GM15510 (cell line): Measurements from ENCODE around the gene CPLANE1.

ENCODE experiments used
- POLR2A ChIP-seq: IDR thresholded peaks from 3 replicates; pipeline ENCODE4 v1.6.1; 2011; ENCODE audit warnings: borderline replicate concordance; ENCODE audit not compliant: insufficient read length; ENCODE audit errors: extremely low read depth

CPLANE1 gene

DNA sequence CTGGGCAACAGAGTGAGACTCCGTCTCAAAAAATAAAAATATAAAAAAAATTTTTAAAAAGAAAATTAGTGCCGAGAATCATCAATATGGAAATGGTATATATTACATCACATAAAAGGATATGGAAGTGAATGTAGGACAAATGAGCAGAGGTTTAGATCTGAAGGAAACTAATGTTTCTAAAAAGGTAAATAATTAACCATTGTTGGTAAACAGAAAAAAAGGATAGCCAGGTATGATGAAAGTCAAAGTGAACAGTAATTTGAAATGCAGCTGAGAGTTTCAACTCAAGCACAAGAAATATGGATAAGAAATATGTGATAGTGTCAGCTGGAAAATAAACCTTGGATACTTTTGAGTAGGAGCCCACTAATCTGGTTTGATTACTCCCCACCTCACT is 76.2 kb downstream of the CPLANE1 start:
- no peak for TF ChIP-seq POLR2A

- TF ChIP-seq POLR2A, result no peak
Measured at GRCh38 chr5:37170856-37171255, 78.3 kb downstream of the CPLANE1 start.

GRCh38 chr5:37166197-37166596 is 83.0 kb downstream of the CPLANE1 start:
- TF ChIP-seq POLR2A, result no peak

DNA sequence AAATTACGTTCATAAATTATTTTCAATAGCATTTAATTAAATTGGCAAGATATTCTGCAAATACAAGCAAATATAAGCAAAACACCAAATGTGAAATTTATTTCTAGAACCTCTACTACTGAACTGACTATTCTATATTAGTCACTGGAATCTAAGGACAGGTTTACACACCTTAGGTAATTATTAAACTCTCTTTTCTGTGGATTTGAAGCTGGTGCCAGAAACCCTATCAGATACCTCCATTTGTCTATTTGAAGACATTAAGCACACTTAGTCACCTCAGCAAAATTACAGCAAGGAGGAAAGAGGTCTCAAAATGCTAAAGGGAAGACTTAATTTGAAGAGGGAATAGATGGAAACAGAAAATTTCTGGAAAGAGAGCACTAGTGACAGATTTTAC is 83.4 kb downstream of the CPLANE1 start:
- TF ChIP-seq POLR2A, result no peak

- TF ChIP-seq POLR2A, result no peak
Measured at GRCh38 chr5:37153661-37154060, 95.5 kb downstream of the CPLANE1 start.

DNA sequence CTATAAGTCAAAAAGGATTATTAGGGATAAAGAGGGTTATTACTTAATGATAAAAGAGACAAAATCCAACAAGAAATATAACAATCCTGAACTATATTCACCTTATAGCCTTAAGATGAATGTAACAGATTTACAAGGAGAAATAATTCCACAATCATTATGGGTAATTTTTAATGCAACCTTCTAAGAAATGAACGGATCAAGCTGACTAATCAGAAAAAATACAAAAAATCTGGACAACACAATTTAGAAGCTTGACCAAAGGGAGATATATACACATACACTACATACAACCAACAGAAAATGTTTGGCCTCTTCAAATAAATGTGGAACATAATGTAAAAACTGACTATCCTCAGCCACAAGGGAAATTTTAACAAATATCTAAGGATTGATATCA is 102.3 kb downstream of the CPLANE1 start:
- no peak for TF ChIP-seq POLR2A

DNA sequence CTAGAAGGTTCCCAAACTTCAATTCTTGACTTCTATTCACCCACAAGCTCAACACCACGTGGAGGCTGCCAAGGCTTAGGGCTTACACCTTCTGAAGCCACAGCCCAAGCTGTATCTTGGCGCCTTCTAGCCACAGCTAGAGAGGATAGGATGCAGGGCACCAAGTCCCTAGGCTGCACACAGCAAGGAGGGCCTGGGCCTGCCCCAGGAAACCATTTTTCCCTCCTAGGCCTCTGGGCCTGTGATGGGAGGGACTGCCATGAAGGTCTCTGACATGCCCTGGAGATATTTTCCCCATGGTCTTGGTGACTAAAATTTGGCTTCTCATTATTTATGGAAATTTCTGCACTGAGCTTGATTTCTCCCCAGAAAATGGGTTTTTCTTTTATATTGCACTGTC is 112.5 kb downstream of the CPLANE1 start:
- no peak for TF ChIP-seq POLR2A

DNA sequence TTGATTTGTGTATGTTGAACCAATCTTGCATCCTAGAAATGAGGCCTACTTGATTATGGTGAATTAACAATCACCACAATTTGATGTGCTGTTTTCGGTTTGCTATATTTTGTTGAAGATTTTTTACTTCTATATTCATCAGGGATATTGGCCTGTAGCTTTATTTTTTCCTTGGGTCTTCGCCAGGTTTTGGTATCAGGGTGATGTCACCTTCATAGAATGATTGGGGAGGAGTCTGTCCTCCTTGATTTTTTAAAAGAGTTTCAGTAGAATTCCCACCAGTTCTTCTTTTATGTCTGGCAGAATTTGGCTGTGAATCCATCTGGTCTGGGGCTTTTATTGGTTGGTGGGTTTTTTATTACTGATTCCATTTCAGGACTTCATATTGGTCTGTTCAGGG is 115.2 kb downstream of the CPLANE1 start:
- TF ChIP-seq POLR2A, result no peak

DNA sequence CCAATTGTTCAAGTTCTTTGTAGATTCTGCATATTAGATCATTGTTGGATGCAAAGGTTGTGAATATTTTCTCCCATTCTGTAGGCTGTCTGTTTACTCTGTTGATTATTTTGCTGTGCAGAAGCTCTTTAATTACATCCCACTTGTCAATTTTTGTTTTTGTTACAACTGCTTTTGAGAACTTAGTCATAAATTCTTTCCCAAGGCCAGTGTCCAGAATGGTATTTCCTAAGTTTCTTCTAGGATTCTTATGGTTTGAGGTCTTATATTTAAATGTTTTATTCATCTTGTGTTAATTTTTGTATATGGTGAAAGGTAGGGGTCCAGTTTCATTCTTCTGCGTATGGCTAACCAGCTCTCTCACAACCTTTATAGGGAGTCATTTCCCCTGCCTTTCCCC is 116.5 kb downstream of the CPLANE1 start:
- TF ChIP-seq POLR2A, result no peak

DNA sequence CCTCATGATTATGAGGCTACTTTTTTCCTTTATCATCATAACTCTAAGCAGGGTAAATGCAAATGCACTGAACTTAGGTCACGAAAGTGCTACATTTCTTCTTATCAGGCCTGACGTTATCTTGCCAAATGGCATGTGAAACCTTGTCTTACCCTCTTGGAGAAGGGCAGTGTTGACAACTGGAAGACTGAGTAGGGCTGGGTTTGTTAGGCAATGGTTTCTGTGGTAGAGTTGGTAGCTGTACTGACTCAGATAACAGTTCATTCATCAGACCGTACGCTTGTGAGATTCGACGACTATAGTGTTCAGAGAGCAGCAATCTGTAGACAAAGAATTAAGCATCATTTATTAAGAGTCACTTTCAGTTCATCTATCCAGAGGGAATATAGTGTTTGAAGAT is 127.7 kb downstream of the CPLANE1 start:
- no peak for TF ChIP-seq POLR2A

DNA sequence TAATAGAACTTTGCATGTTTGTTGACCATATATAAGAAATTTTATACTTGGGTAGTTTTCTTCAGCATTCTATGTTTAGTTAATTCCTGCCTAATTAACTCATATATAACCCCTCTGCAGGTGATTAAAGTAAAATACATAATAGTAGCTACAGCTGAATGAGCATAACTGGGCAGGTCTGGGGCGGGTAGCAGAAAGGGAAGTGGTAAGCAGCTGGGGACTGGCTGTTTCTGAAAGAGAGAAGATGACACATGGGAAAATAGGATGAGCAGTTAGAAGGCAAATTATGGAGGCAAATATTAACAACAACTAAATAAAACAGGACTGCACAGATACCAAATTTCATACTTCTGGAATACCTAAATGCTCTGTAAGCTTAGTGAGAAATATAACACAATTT is 128.1 kb downstream of the CPLANE1 start:
- TF ChIP-seq POLR2A, result no peak

DNA sequence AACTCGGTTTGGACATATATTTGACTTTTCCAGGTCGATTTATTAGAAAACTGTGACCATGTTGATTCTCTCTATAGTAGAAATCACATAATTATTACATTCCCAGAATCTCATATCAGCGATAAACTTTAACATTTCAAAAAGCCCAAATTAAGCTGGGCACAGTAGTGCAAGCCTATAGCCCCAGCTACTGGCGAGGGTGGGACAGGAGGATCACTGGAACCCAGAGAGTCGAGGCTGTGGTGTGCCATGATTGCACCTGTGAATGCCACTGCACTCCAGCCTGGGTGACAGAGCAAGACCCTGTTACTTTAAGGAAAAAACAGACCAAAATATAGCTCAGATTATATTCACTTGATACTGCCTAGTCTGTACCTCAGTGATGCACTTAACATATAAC is 128.9 kb downstream of the CPLANE1 start:
- TF ChIP-seq POLR2A, result no peak

DNA sequence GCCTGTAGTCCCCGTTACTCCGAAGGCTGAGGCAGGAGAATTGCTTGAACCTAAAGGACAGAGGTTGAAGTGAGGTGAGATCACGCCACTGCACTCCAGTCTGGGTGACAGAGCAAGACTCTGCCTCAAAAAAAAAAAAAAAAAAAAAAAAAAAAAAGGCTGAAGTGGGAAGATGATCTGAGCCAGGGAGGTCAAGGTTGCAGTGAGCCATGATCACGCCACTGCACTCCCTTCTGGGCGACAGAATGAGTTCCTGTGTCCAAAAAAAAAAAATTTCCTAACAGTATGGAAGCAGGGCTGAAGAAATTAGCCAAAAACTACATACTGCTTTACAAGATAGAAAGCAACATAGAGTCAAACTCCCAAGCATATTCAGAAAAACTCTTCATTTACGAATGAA is 132.8 kb downstream of the CPLANE1 start:
- no peak for TF ChIP-seq POLR2A

- TF ChIP-seq POLR2A, result no peak
Measured at GRCh38 chr5:37112383-37112991, 136.7 kb downstream of the CPLANE1 start.

GRCh38 chr5:37111426-37112382 is 137.5 kb downstream of the CPLANE1 start:
- no peak for TF ChIP-seq POLR2A

- TF ChIP-seq POLR2A, result no peak
Measured at GRCh38 chr5:37110135-37110534, 139.0 kb downstream of the CPLANE1 start.
